22Rv1 (cell line): ENCODE measurements around the gene ZNF687.

ENCODE experiments used
- CTCF ChIP-seq: fragments of 450-650 bp; IDR thresholded peaks from 2 replicates; pipeline ENCODE4 v1.5.1; 2017; ENCODE audit warnings: mild to moderate bottlenecking
- ZFX ChIP-seq: fragments of 450-650 bp; IDR thresholded peaks from 2 replicates; pipeline ENCODE4 v1.6.1; 2017; ENCODE audit warnings: antibody characterized with exemption, borderline replicate concordance

GRCh38 chr1:151287767-151288500 lies 5.8 kb downstream of the ZNF687 start:
- TF ChIP-seq CTCF (no peak), ZFX (no peak)
